DMS153 (cell line): Measurements from ENCODE around the gene WDR48.
"Not testable (repeated sequence)": the region's sequence is repeated elsewhere in the genome, so short reads cannot be mapped to it uniquely, and the experiment has no call there.

Experiments used
- DNase-seq: peaks from one replicate; lab custom pipeline; 2025; lab: John Stamatoyannopoulos, UW

Gene WDR48

DNA sequence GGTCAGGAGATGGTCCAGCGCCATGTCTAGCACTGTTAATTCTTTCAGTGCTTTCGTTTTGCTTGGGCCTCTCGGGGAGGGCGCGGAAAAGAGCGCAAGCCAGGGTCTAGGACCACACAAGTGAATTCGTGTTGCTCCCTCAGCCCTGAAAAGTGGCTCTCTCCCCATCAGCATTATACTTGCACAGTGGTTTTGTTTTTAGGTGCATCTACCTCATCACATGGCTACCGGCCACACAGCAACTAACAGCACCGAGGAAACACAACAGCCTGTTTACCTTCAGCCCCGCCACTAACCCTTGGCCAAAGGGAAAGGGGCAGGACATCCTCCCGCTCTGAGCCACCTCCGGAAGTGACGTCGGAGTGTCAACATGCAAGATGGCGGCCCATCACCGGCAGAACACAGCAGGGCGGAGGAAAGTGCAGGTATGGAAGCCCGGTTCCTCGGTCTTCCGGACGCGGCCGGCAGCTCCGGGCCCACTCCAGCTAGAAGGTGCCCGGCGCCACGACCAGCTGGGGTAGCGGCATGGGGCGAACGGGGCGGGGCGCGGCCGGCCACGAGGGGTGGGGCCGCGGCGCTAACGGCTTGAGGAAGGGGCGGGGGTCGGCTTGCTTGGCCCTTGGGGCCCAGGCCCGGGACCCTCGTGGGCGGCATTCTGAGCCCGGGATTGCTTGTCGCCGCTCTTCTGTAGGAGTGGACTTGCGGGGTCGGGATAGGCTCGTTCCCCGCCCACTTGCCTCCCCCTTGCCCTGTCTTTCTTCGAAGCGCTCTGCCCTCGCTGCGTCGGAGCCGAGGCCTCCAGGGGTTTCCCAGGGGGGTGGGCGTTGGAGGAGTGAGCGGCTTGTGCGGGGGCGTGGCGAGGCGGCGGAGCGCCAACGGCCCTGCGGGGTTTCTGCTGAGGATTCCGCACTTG is at the start of gene WDR48, which contains the start of gene SCN11A:
TSS of gene WDR48 (plus strand) at position 368 of the 913 bp plus-strand sequence. CDS start at position 378, 10 bp downstream.
TSS of gene SCN11A (minus strand) at position 296 of the 913 bp plus-strand sequence. CDS start 101,582 bp downstream, outside the sequence.
- DNase-seq = peak; percentile 63

- no peak for DNase-seq
Measured at GRCh38 chr3:39005295-39005694, 46.5 kb upstream of the WDR48 start.

- no peak for DNase-seq
Measured at GRCh38 chr3:39011191-39011736, 40.6 kb upstream of the WDR48 start.

DNA sequence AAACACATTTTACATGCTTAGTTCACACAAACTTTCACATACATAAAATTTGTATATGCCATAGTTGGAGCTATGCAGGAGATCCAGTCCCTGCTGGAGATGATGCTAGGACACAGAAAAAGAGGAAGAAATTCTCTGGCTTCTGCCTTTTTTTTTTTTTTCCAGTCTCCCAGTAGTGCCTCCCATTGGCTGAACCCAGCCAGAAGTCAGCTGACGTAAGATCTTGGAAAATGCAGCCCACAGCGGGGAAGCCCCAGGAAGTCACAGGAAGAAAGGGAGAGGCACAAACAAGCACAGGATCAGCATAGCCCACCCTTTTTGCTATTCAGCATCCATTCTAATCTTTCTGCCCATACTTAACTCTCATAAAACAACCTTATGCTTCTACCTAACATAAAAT is 38.5 kb upstream of the WDR48 start:
- no peak for DNase-seq

GRCh38 chr3:39013921-39014509 is 37.8 kb upstream of the WDR48 start:
- DNase-seq = no peak

GRCh38 chr3:39015418-39015817 is 36.4 kb upstream of the WDR48 start:
- DNase-seq = no peak

GRCh38 chr3:39019299-39019698 is 32.5 kb upstream of the WDR48 start:
- no peak for DNase-seq

- DNase-seq = no peak
Measured at GRCh38 chr3:39021029-39021428, 30.8 kb upstream of the WDR48 start.

DNA sequence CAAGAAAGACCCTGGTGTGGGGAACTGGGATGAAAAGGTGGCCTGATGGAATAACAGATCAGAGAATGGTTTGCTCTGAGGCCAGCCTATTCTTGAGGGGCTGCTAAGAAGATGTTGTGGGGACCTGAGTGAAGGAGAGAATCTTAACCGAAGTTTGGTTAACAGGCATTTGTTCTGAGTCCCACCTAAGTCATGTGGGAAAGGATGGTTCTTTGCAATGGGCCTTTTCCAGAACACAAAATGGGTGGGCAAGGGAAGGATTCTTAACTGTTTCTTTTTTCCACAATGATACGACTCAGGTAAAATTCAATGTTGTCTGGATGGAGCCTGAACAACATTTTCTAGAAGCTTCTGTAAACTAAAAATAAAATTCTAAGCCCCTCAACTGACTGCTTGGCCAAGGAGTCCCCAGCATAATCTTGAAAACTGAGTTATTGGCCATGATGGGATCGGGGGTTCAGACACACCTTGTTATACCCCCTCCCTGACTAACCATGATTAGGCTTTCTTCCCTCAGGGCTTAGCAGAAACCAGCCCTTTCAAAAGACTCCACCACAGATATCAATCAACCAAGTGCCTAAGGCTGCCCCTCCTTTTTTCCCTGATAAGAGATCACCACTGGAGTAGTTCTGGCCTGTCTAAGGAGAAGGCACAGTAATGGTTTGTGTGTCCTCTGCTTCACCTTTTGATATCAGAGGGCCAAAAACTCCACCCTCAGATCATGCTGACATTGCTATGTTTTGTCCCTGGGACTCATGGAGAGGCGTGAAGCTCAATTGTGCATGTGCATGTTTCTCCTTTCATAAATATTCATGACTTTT is 30.1 kb upstream of the WDR48 start:
- no peak for DNase-seq

GRCh38 chr3:39022286-39022630 is 29.6 kb upstream of the WDR48 start:
- no peak for DNase-seq

DNA sequence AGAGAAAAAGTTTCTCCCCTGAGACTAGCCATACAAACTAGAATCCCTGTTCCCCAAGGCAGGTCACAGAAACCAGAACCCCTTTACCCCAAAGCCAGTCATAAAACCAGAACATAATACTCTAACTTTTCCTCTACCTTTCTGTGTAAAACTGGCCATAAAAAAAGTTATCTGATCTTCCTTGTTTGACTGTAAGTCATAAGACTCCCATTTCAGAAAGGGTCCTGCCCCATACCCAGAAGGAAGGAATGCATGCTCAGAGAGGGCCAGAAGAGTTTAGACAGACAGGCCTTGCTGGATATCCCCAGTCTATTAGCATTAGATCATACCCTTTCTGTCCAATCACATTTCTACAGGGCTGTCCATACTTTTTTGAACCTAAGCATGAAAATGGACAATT is 27.3 kb upstream of the WDR48 start:
- no peak for DNase-seq

DNA sequence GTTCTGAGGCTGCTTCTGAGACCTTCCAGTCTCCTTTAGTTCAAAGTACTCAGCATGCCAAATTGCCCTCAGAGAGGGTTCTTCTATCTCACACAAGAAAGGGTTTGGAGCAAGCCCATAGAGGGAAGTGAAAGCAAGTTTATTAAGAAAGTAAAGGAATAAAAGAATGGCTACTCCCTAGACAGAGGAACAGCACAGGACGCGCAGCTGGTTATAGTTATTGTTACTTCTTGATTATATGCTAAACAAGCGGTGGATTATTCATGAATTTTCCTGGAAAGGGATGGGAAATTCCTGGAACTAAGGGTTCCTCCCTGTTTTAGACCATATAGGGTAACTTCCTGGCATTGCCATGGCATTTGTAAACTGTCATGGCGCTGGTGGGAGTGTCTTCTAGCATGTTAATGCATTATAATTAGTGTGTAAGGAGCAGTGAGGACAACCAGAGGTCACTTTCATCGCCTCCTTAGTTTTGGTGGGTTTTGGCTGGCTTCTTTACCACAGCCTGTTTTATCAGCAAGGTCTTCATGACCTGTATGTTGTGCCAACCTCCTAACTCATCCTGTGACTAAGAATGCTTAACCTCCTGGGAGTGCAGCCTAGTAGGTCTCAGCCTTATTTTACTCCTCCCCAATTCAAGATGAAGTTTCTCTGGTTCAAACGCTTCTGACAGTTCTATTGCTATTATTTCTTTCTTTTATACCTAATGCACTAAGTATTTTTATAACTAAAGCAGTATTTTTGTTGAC is 26.4 kb upstream of the WDR48 start:
- DNase-seq = no peak

DNA sequence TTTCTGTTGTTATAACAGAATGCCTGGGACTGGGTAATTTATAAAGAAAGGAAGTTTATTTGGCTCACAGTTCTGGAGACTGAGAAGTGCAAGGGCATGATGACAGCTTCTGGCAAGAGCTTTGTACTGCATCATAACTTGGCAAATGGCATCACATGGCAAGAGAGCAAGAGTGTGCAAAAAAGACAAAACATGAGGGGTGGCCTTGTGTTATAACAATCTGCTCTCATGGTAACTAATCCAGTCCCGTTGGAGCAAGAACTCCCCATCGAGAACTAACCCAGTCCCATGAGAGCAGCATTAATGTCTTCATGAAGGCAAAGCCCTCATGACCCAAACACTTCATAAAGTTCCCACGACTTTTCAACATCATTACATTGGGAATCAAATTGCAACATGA is 23.3 kb upstream of the WDR48 start:
- no peak for DNase-seq

- no peak for DNase-seq
Measured at GRCh38 chr3:39029556-39029955, 22.3 kb upstream of the WDR48 start.

DNA sequence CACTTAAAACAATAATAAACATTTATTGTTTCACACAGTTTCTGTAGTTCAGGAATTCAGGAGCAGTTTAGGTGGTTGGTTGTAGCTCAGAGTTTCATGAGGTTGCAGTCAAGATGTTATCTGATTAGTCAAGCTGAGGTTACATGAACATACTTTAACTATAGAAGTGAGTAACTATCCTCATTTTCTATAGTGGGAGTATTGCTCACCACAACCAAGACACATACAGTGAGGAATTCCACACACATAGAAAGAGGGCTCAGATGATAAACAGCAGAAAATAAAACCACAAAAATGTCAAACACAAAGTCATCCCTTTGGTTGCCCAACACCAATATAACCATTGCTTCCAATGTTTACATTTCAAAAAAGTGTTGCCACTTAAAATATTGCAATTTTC is 13.7 kb upstream of the WDR48 start:
- DNase-seq = no peak

- no peak for DNase-seq
Measured at GRCh38 chr3:39050029-39050428, 1.8 kb upstream of the WDR48 start.

DNA sequence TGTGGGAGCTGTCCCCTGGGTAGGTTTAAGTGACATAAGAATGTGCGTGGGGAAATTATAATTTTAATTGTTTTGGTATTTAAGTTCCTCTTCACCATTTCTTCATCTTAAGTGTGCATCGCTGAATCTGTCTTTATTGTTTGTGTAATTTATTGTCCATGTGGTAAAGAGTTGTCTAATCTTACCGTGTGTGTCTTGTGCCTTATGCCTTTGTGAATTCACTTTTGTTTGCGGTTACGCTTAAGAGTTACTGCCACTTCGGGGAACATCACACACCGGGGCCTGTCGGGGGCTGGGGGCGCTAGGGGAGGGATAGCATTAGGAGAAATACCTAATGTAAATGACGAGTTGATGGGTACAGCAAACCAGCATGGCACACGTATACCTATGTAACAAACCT is 767 bp downstream of the WDR48 start:
- no peak for DNase-seq

- DNase-seq = no peak
Measured at GRCh38 chr3:39053696-39054095, 1.9 kb downstream of the WDR48 start.

DNA sequence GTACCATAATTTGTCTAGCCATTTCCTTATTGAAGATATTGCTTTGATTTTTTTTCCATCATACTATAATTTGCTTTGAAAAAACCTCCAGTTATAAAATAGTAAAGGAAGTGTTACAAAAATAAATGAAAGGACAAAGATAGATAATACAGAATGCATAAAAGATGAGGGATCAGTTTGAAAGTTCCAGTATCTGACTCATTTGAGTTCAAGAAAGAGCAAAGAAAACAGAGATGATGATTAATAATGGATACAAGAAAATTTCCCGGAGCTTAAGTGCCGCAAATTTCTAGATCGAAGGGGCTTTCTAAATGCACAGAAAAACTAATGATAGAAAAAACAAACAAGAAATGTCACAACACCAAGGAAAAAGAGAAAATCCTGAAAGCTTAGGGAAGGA is 4.3 kb downstream of the WDR48 start:
- DNase-seq = no peak

- not testable (repeated sequence) for DNase-seq
Measured at GRCh38 chr3:39061228-39061627, 9.4 kb downstream of the WDR48 start.

DNA sequence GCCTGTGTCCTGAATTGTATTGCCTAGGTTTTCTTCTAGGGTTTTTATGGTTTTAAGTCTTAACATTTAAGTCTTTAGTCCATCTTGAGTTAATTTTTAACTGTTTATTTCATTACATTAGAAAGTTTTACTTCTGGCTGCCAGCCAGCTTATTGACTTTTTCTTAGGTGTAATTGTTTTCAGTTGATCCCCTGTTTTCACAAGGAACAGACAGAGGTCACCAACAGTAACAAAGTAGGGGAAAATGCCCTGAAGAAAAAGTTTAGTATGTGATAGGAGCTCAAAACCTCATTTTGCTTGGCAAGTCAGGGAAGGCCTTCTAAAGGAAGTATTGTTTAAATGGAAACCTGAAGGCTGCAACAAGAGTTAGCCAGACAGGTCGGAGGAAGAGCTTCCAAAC is 10.4 kb downstream of the WDR48 start:
- DNase-seq = no peak

GRCh38 chr3:39063143-39063542 is 11.3 kb downstream of the WDR48 start:
- no peak for DNase-seq
